ENCODE data around the gene TREML1.

DNA sequence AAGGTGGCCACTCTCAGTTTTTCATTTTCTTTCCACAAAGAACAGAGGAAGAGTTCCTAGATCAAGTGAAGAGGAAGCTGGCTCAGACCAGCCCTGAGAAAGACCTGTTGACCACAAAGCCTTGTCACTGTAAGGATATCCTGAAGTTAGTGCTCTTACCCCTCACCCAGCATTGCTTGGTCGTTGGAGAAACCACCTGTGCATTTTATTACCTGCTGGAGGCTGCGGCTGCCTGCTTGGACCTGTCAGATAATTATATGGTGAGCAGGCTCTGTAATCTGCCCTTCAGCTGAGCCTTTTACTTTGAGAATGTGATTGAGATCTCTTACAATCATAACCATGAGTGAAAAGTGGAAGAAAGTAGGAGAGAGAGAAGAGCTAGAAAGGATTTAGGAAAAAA lies 21.9 kb downstream of the TREML1 start:
- TF ChIP-seq EZH2 (IDR thresholded peaks at IDR 0.05): no peak
- TF ChIP-seq POLR2AphosphoS5 (IDR thresholded peaks at IDR 0.05; ENCODE audit: borderline replicate concordance, low read depth, low read length): no peak
- TF ChIP-seq FOXP2 (optimal IDR thresholded peaks at IDR 0.05; ENCODE audit: control extremely low read depth, extremely low read length, insufficient read depth): no peak
